Stimulated activated CD4-positive, alpha-beta T cell treated with anti-CD3 and anti-CD28 coated beads, Interleukin-12 subunit alpha, Interleukin-12 subunit beta, amount 100 ng/mL, for 4 hours (primary cell): ENCODE data around the gene VAV1.
A peak's percentile ranks its signal among the peaks of the same experiment; 100 is the strongest.
"Not testable (repeated sequence)": the region's sequence is repeated elsewhere in the genome, so short reads cannot be mapped to it uniquely, and the experiment has no call there.

Source experiments
- DNase-seq: peaks from one replicate; pipeline ENCODE4 v3.0.0-alpha.2; 2020

VAV1 gene

GRCh38 chr19:6820237-6820636 is 47.7 kb downstream of the VAV1 start:
- DNase-seq, result no peak

DNA sequence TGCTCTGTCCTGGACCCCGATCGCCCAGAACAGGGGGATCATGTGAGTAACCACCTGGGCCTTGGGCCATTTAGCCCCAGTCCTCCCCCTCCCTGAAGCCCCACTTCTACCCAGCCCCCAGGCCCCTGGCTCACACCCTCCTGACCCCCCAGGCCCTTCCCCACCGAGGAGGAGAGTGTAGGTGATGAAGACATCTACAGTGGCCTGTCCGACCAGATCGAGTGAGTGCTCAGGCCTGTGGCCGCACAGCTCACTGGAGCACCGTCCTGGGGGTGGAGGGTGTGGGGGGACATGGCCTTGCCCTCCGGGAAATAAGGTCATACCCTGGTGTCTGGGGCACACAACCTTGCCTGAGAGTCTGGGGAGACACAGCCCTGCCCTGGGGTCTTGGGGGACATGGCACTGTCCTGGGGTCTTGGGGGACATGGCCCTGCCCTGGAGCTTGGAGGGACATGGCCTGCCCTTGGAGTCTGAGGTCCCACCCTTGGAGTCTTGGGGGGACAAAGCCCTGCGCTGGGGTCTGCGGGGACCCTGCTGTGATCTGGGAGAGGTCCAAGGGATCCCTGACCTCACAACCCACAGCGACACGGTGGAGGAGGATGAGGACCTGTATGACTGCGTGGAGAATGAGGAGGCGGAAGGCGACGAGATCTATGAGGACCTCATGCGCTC is 49.3 kb downstream of the VAV1 start:
- DNase-seq, result no peak

GRCh38 chr19:6822311-6822670 is 49.8 kb downstream of the VAV1 start:
- DNase-seq, result no peak

DNA sequence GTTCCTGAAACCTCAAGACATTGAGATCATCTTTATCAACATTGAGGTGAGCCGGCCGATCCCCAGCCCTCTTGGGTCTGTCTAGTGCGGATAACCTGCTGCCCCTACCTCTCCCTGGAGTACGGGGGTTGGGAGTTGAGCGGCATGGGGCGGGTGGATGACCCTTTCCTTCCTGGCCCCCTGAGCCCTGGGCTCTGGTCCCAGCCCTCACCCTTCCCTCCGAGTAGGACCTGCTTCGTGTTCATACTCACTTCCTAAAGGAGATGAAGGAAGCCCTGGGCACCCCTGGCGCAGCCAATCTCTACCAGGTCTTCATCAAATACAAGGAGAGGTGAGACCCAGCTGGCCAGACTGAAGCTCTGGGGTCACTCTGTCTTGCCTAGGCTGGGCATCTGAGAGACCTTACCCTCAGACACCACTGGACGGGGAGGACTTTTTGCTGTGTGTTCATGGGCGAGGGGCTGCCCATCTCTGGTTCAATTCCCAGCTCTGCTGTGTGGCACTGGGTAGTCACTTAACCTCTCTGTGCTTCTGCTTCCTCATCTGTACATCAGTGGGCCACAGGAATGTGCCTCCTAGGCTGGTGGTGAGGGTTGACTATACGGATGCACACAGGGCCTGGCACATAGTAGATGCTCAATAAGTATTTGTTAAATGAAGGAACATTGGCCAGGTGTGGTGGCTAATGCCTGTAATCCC is 52.7 kb downstream of the VAV1 start:
- no peak for DNase-seq

- no peak for DNase-seq
Observed at GRCh38 chr19:6826281-6826920, 53.9 kb downstream of the VAV1 start.

GRCh38 chr19:6828306-6828697 is 55.8 kb downstream of the VAV1 start:
- DNase-seq, result no peak

- peak; percentile 13 for DNase-seq
Observed at GRCh38 chr19:6828698-6829633, 56.5 kb downstream of the VAV1 start.

DNA sequence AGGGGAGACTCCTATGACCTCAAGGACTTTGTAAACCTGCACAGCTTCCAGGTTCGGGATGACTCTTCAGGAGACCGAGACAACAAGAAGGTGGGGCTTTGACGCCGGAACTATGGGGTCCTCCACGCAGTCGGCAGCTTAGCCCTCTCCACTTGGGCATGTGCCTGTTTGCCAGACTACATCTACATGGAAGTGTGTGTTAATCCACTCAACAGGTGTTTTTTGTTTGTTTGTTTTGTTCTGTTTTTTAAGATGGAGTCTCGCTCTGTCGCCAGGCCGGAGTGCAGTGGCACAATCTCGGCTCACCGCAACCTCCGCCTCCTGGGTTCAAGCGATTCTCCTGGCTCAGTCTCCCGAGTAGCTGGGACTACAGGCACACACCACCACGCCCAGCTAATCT is 57.3 kb downstream of the VAV1 start:
- not testable (repeated sequence) for DNase-seq

DNA sequence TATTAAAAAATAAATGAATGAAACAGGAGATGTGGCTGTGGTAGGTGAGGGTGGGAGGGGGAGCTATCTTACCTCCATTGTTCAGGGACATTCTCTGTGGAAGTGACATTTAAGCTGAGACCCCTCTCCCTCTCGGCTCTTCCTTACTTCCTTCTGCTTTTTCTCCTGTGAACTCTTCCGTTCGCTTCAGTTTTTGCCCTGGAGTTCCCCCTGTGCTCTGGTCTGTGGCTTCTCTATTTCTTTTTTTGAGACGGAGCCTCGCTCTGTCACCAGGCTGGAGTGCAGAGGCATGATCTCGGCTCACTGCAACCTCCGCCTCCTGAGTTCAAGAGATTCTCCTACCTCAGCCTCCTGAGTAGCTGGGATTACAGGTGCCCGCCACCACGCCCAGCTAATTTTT is 58.6 kb downstream of the VAV1 start:
- DNase-seq, result not testable (repeated sequence)

DNA sequence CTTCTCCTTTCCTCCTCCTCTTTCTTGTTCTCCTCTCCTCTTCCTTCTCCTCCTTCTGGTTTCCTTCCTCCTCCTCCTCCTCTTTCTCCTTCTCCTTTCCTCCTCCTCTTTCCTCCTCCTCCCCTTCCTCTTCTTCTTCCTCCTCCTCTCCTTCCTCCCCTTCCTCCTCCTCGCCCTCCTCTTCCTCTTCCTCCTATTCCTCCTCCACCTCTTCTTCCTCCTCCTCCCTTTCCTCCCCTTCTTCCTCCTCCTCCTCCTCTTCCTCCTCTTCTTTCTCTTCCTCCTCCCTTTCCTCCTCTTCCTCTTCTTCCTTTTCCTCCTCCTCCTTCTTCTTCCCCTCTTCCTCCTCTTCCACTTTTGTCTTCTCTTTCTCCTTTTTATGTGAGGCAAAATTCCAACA is 59.9 kb downstream of the VAV1 start:
- no peak for DNase-seq

DNA sequence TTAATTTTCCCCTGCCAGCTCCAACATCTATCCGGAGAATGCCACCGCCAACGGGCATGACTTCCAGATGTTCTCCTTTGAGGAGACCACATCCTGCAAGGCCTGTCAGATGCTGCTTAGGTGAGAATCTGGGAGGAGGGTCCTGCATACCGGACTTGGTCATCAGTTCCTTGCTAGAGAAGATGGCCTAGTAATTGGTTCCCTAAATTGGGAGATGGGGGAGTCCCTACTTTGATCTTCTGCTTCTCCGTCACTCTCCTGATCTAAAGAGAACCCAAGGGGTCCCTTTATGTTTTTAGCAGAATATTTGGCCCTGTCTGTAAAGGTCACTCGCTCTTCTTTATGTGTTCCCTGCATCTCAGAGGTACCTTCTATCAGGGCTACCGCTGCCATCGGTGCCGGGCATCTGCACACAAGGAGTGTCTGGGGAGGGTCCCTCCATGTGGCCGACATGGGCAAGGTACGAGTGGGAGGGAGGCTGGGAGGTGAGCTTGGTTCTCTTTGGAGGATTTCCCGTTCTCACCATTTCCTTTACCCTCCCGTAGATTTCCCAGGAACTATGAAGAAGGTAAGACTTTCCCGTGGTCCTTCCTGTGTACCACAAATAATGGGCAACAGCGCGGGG is 60.8 kb downstream of the VAV1 start:
- DNase-seq, result no peak

- DNase-seq, result no peak
Observed at GRCh38 chr19:6834433-6834832, 61.9 kb downstream of the VAV1 start.

DNA sequence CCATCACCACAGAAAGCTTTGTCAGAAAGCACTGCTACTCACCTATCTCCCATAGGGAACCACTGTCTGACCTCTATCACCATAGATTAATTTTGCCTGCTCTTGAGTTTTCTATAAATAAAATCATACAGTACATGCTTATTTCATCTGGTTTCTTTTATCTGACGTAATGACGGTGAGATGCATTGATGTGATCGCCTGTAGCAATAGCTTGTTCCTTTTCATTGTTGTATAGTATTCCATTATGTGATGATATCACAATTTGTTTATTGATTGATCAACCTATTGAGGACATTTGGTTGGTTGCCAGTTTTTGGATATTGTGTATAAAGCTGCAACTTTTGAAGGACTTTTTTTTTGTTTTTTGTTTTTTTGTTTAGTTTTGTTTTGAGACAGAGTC is 63.0 kb downstream of the VAV1 start:
- no peak for DNase-seq

- no peak for DNase-seq
Observed at GRCh38 chr19:6837525-6837924, 65.0 kb downstream of the VAV1 start.

DNA sequence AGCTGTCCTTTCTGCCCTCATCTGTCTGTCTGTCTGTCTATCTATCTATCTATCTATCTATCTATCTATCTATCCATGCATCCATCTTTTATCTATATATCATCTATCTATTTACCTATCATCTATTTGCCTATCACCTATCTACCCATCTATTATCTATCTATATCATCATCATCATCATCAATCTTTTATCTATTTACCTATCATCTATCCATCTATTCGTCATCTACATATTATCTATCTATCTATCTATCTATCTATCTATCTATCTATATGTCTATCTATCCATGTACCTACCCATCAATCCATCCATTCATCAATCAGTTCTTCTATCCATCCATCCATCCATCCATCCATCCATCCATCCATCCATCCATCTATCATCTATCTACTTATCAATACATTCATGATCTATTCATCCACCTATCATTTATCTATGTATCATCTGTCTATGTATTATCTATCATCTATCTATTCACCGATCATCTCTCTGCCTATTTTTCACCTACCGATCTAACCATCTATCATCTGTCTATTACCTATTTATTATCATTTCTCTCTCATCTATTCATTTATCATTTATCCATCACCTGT is 65.7 kb downstream of the VAV1 start:
- DNase-seq, result no peak

GRCh38 chr19:6842871-6843607 is 70.5 kb downstream of the VAV1 start:
- DNase-seq, result no peak

- DNase-seq, result no peak
Observed at GRCh38 chr19:6847828-6848200, 75.3 kb downstream of the VAV1 start.

DNA sequence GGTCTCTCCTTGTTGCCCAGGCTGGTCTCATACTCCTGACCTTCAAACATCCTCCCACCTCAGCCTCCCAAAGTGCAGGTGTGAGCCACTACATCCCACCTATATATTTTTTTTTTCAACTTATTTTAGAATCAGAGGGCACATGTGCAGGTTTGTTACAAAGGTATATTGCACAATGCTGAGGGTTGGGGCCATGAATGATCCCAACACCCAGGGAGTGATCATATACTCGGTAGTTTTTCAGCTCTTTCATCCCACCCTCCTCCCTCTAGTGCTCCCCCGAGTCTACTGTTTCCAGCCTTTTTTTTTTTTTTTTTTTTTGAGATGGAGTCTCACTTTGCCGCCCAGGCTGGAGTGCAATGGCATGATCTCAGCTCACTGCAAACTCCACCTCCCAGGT is 76.5 kb downstream of the VAV1 start:
- DNase-seq, result no peak

GRCh38 chr19:6849876-6850275 is 77.4 kb downstream of the VAV1 start:
- DNase-seq, result no peak

DNA sequence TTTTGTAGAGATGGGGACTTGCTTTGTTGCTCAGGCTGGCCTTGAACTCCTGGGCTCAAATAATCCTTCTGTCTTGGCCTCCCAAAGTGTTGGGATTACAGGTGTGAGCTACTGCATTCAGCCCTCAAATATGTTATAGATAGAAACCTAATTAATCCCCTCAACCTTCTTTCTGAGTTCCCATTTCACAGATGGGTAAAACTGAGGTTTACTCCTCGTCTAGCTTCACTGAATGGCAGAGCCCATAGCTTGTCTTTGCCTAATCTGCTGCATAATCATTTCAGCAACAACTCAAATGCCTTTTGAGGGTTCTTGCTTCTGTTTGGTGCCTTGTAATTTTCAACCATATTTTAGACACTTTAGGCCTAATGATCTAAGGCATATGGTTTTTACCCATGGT is 78.9 kb downstream of the VAV1 start:
- DNase-seq, result no peak

DNA sequence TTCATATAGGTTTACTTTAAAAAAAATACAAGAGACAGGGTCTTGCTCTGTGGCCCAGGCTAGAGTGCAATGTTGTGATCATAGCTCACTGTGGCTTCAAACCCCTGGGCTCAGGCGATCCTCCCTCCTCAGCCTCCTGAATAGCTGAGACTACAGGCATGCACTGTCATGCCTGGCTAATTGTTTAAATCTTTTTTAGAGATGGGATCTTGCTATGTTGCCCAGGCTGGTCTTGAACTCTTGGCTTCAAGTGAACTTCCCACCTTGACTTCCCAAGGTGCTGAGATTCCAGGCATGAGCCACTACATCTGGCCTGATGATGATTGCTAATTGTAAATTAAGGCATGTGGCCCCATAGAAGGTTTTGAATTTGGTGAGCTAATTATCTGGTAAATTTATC is 79.5 kb downstream of the VAV1 start:
- DNase-seq, result no peak

DNA sequence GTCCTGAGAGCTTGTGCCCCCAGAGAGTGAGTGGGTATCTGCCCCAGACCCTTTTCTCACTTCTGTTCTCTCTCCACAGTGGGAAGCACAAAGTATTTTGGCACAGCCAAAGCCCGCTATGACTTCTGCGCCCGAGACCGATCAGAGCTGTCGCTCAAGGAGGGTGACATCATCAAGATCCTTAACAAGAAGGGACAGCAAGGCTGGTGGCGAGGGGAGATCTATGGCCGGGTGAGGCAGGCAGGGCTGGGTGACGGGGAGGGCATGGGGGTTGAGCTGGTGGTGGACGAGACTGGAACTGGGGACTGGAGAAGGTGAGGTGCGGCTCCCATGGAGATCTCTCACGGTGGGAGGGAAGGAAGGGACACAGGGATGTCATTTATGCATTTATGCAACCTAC is 81.4 kb downstream of the VAV1 start:
- no peak for DNase-seq
